Neuronal stem cell (in vitro differentiated cells): Measurements from ENCODE around the gene FOXP1.

Source experiments
- DNase-seq: peaks from one replicate; pipeline ENCODE4 v3.0.0-alpha.2; 2013; ENCODE audit warnings: low spot score
- H2AFZ ChIP-seq: one replicate; pipeline ENCODE4 v1.6.1; 2013; ENCODE audit warnings: mild to moderate bottlenecking, low read length, inconsistent platforms
- H2AK5ac ChIP-seq: 2 replicates; pipeline ENCODE4 v1.6.1; 2013; ENCODE audit warnings: low read depth, mild to moderate bottlenecking, inconsistent platforms, low read length, moderate library complexity, mixed read lengths
- H2BK120ac ChIP-seq: 2 replicates; pipeline ENCODE4 v1.6.1; 2013; ENCODE audit warnings: low read depth, mild to moderate bottlenecking, inconsistent platforms, low read length, moderate library complexity, mixed read lengths
- H2BK12ac ChIP-seq: one replicate; pipeline ENCODE4 v1.6.1; 2013; ENCODE audit warnings: low read length, inconsistent platforms
- H2BK15ac ChIP-seq: 2 replicates; pipeline ENCODE4 v1.6.1; 2013; ENCODE audit warnings: mild to moderate bottlenecking, low read length, inconsistent platforms, mixed read lengths
- H2BK5ac ChIP-seq: one replicate; pipeline ENCODE4 v1.6.1; 2013; ENCODE audit warnings: inconsistent platforms, mild to moderate bottlenecking, low read length, moderate library complexity
- H3K14ac ChIP-seq: one replicate; pipeline ENCODE4 v1.6.1; 2013; ENCODE audit warnings: low read length, inconsistent platforms
- H3K18ac ChIP-seq: 2 replicates; pipeline ENCODE4 v1.6.1; 2013; ENCODE audit warnings: low read length, inconsistent platforms
- H3K23ac ChIP-seq: 2 replicates; pipeline ENCODE4 v1.6.1; 2013; ENCODE audit warnings: low read depth, mild to moderate bottlenecking, mixed read lengths, low read length, inconsistent platforms; ENCODE audit not compliant: poor library complexity
- H3K27ac ChIP-seq: replicated peaks from 3 replicates; pipeline ENCODE4 v1.5.1; 2013; ENCODE audit warnings: low read length, inconsistent platforms
- H3K27me3 ChIP-seq, 3 experiments: 2 replicates each; pipeline ENCODE4 v1.6.1; 2013; ENCODE audit warnings: low read length in 3 of 3, mild to moderate bottlenecking in 2 of 3, inconsistent platforms in 1 of 3, low read depth in 1 of 3, mixed read lengths in 1 of 3, moderate library complexity in 1 of 3; ENCODE audit not compliant: control insufficient read depth in 3 of 3, insufficient read depth in 3 of 3
- H3K36me3 ChIP-seq, 2 donors: replicated peaks in 1 of 2; 2 replicates each; pipeline ENCODE4 v1.6.1; 2013; ENCODE audit warnings: low read length in 2 of 2; ENCODE audit not compliant: control insufficient read depth in 2 of 2, insufficient read depth in 2 of 2
- H3K4ac ChIP-seq: 2 replicates; pipeline ENCODE4 v1.6.1; 2013; ENCODE audit warnings: inconsistent platforms, mild to moderate bottlenecking, low read length, moderate library complexity
- H3K4me1 ChIP-seq, 2 donors: 1 replicate in 1 of 2; 2 replicates in 1 of 2; pipeline ENCODE4 v1.6.1; 2013; ENCODE audit warnings: low read length in 2 of 2, low read depth in 1 of 2; ENCODE audit not compliant: control insufficient read depth in 2 of 2, insufficient read depth in 1 of 2
- H3K4me2 ChIP-seq: one replicate; pipeline ENCODE4 v1.6.1; 2013; ENCODE audit warnings: mild to moderate bottlenecking, low read length, inconsistent platforms; ENCODE audit not compliant: insufficient read depth, poor library complexity, severe bottlenecking
- H3K4me3 ChIP-seq, 2 donors: 2 replicates each; pipeline ENCODE4 v1.5.1; 2013; ENCODE audit warnings: low read length in 2 of 2, mild to moderate bottlenecking in 2 of 2, inconsistent platforms in 1 of 2, moderate library complexity in 1 of 2
- H3K79me1 ChIP-seq: one replicate; pipeline ENCODE4 v1.6.1; 2013; ENCODE audit warnings: low read depth, mild to moderate bottlenecking, inconsistent platforms, low read length, moderate library complexity
- H3K9ac ChIP-seq: one replicate; pipeline ENCODE4 v1.6.1; 2013; ENCODE audit warnings: mild to moderate bottlenecking, low read depth, low read length, inconsistent platforms; ENCODE audit not compliant: poor library complexity
- H3K9me3 ChIP-seq, 2 donors: replicated peaks in 1 of 2; 2 replicates each; pipeline versions ENCODE3 to v1.6.1; 2013; ENCODE audit warnings: low read length in 2 of 2, mild to moderate bottlenecking in 2 of 2, inconsistent platforms in 1 of 2, low read depth in 1 of 2, mixed read lengths in 1 of 2, moderate library complexity in 1 of 2; ENCODE audit not compliant: control insufficient read depth in 2 of 2, insufficient read depth in 1 of 2
- H4K8ac ChIP-seq: one replicate; pipeline ENCODE4 v1.6.1; 2013; ENCODE audit warnings: low read depth, mild to moderate bottlenecking, inconsistent platforms, low read length, moderate library complexity
- H4K91ac ChIP-seq: one replicate; pipeline ENCODE4 v1.6.1; 2013; ENCODE audit warnings: low read length, low read depth, mild to moderate bottlenecking, inconsistent platforms; ENCODE audit not compliant: poor library complexity
- WGBS, 2 donors: extraction: QIAGEN DNeasy Blood & Tissue Kit; methylation state at CpG; one replicate each; pipeline ENCODE4 v1.1.7; 2013; ENCODE audit warnings: missing lambda C conversion rate in 2 of 2, mixed read lengths in 1 of 2; ENCODE audit not compliant: insufficient read length in 2 of 2, insufficient replicate concordance in 1 of 2; ENCODE audit errors: extremely low coverage in 2 of 2; 5-methylcytosine and 5-hydroxymethylcytosine counted together

FOXP1 gene

DNA sequence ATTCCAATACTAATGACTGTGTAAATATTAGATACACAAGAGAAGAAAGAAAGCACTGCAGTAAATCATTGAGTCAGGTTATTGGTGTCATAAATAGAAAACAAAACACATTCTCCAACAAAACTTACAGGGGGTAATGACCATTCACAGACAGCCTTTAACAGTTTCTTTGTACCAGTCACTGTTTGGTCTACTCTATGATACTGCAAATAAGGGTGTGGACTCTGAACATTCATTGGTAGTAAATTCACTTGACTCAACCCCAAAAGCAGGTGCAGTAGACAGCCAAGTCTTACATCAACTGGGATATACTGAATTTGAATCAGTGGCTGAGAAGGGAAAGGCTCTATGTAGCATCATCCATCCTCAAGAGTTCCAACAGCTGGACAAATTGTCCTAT is 463.5 kb downstream of the FOXP1 start:
- H3K18ac ChIP-seq: no peak overlapping the region
- H3K14ac ChIP-seq: no peak overlapping the region
- no peak overlapping the region for H2BK5ac ChIP-seq
- H3K4ac ChIP-seq: no peak overlapping the region
- H2AK5ac ChIP-seq: no peak overlapping the region
- H3K36me3 ChIP-seq: no peaks in the 10 kb centered on the region
- H2BK15ac ChIP-seq: no peak overlapping the region
- no peak overlapping the region for H3K4me2 ChIP-seq
- H2AFZ ChIP-seq: no peak overlapping the region
- no peak overlapping the region for H4K8ac ChIP-seq
- H3K79me1 ChIP-seq: no peaks in the 10 kb centered on the region
- H3K9ac ChIP-seq: no peak overlapping the region
- H3K4me1 ChIP-seq: peaks cover 4 to 5% of the 10 kb centered on the region in 2 donors
- H2BK12ac ChIP-seq: no peak overlapping the region
- H3K9me3 ChIP-seq: no peaks in the 10 kb centered on the region
- no peaks in the 10 kb centered on the region for H3K27me3 ChIP-seq
- H2BK120ac ChIP-seq: no peak overlapping the region
- H3K4me3 ChIP-seq: no peak overlapping the region
- H3K27ac ChIP-seq: no peak overlapping the region
- H4K91ac ChIP-seq: no peak overlapping the region
- no peak overlapping the region for H3K23ac ChIP-seq
- DNase-seq: no peak

DNA sequence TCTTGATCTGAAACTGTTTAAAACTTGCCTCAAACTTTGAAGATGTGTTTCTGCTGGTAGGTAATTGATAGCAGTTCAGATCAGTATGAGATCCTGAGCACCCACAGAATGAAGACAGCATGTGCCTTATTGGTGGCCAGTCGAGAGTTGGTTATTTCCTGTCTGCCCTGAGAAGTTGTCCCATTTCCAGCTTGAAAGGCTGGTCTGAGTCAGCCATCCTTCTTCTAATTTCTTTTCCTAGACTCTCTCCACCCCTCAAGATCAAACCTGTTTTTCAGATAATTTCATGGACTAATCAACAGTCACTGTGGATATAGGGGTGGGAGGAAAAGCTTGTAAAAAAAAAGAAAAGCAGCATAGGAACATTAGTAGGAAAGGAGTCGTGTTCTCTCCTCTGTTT is 464.4 kb downstream of the FOXP1 start:
- DNase-seq: no peak
- WGBS, 2 donors: no CpG with 5 or more reads among the region's 2 CpGs

DNA sequence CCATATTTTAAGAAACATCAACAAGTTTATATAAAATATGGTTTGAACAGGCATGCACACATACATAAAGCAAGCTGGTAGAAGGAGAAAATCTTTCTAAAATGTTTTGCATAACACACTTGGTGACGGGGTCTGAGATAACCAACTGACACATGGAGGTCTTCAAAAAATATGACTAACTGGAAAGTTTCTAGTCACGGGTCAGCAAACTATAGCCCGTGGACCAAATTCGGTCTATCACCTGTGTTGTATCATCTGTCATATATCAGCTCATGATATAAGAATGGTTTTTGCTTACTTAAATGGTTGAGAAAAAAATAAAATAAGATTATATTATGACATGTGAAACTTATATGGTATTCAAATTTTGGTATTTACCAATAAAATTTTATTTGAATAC is 465.1 kb downstream of the FOXP1 start:
- Histone ChIP-seq H2BK15ac (no peak overlapping the region), H3K18ac (no peak overlapping the region), H3K36me3 (no peaks in the 10 kb centered on the region), H3K79me1 (no peaks in the 10 kb centered on the region), H4K8ac (no peak overlapping the region), H3K27me3 (no peaks in the 10 kb centered on the region), H3K4me3 (no peak overlapping the region), H3K9ac (no peak overlapping the region), H3K4me1 (peaks cover 6 to 12% of the 10 kb centered on the region in 2 donors), H4K91ac (no peak overlapping the region), H3K9me3 (no peaks in the 10 kb centered on the region), H2AFZ (no peak overlapping the region), H2AK5ac (no peak overlapping the region), H2BK120ac (no peak overlapping the region), H3K23ac (no peak overlapping the region), H3K27ac (no peak overlapping the region), H3K14ac (no peak overlapping the region), H2BK5ac (no peak overlapping the region), H3K4ac (no peak overlapping the region), H3K4me2 (no peak overlapping the region), H2BK12ac (no peak overlapping the region)
- no CpG with 5 or more reads among the region's 4 CpGs for WGBS, 2 donors
- DNase-seq: no peak

More for the DNA sequence above, 464.4 kb downstream of the FOXP1 start:
- no peaks in the 10 kb centered on the region for H3K27me3 ChIP-seq
- no peaks in the 10 kb centered on the region for H3K36me3 ChIP-seq
- no peak overlapping the region for H2BK120ac ChIP-seq
- no peak overlapping the region for H2BK15ac ChIP-seq
- H3K4me2 ChIP-seq: no peak overlapping the region
- H3K9me3 ChIP-seq: no peaks in the 10 kb centered on the region
- no peak overlapping the region for H2BK5ac ChIP-seq
- H3K18ac ChIP-seq: no peak overlapping the region
- no peak overlapping the region for H4K8ac ChIP-seq
- H3K4me3 ChIP-seq: no peak overlapping the region
- no peak overlapping the region for H3K4ac ChIP-seq
- H3K23ac ChIP-seq: no peak overlapping the region
- no peak overlapping the region for H4K91ac ChIP-seq
- H3K14ac ChIP-seq: no peak overlapping the region
- no peak overlapping the region for H3K27ac ChIP-seq
- no peak overlapping the region for H2AFZ ChIP-seq
- H3K79me1 ChIP-seq: no peaks in the 10 kb centered on the region
- no peak overlapping the region for H2AK5ac ChIP-seq
- H3K4me1 ChIP-seq: peaks cover 6 to 10% of the 10 kb centered on the region in 2 donors
- H3K9ac ChIP-seq: no peak overlapping the region
- H2BK12ac ChIP-seq: no peak overlapping the region

DNA sequence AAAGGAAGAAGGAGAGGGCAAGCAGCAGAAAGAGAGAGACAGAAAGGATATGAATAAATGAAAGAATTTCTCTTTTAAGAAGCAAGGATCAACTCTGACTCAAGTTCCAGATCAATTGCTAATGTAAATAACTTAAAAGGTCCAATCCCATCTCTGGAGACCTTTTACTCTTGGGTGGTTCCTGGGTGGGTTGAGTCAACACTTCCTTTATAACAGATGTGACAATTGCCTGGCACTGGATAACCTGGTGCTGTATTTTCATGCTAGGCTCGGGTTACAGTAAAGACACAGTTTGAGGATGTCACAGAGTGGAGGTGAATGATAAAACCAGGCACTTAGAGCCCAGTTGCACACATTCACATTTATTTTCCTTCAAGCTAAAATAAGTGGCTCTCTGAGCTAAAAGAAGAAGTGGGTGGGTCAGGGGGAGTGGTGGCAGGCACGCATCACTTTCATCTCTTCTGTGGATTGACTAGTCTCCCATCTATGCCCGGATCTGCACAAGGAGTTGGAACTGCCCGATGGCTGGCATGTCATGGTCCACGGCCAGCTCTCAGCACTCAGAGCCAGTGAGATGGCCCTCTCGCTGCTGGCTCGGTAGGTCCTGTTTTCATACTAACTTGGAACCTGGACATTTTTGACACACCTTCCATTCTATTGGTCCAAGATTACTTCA is 465.8 kb downstream of the FOXP1 start:
- Histone ChIP-seq H3K27me3 (no peaks in the 10 kb centered on the region), H3K4me1 (peaks cover 6 to 8% of the 10 kb centered on the region in 2 donors), H3K79me1 (no peaks in the 10 kb centered on the region), H4K91ac (no peak overlapping the region), H2AK5ac (no peak overlapping the region), H3K14ac (no peak overlapping the region), H3K9ac (no peak overlapping the region), H2BK5ac (no peak overlapping the region), H3K27ac (no peak overlapping the region), H3K36me3 (no peaks in the 10 kb centered on the region), H3K4ac (no peak overlapping the region), H4K8ac (no peak overlapping the region), H2BK15ac (no peak overlapping the region), H2AFZ (no peak overlapping the region), H2BK12ac (no peak overlapping the region), H3K9me3 (no peaks in the 10 kb centered on the region), H2BK120ac (no peak overlapping the region), H3K4me3 (no peak overlapping the region), H3K4me2 (no peak overlapping the region), H3K18ac (no peak overlapping the region), H3K23ac (no peak overlapping the region)
- no peak for DNase-seq
- no CpG with 5 or more reads among the region's 7 CpGs for WGBS, 2 donors
